Mesothelial cell of epicardium (in vitro differentiated cells): ENCODE results near the gene IL17RE. TPM values are rescaled to one million over a fixed set of nuclear protein-coding genes. Genes with fewer than 3 reads are reported as not detected.
"Not testable (repeated sequence)": the region's sequence is repeated elsewhere in the genome, so short reads cannot be mapped to it uniquely, and the experiment has no call there.

Source experiments
- DNase-seq, 2 experiments: peaks; one replicate each; pipeline ENCODE4 v3.0.0; 2021; ENCODE audit warnings: low spot score in 2 of 2; ENCODE audit not compliant: unreplicated experiment in 2 of 2
- H3K27ac Mint-ChIP-seq: 2 replicates; pipeline ENCODE4 v1.8.0; 2021; ENCODE audit warnings: mixed read lengths
- H3K27me3 Mint-ChIP-seq: 2 replicates; pipeline ENCODE4 v1.8.0; 2021; ENCODE audit warnings: low read depth, mixed read lengths
- H3K36me3 Mint-ChIP-seq: 2 replicates; pipeline ENCODE4 v1.8.0; 2021; ENCODE audit warnings: mixed read lengths
- H3K4me1 Mint-ChIP-seq: 2 replicates; pipeline ENCODE4 v1.8.0; 2021; ENCODE audit warnings: mixed read lengths
- H3K4me3 Mint-ChIP-seq: 2 replicates; pipeline ENCODE4 v1.8.0; 2021; ENCODE audit warnings: mild to moderate bottlenecking, moderate library complexity, mixed read lengths
- H3K9me3 Mint-ChIP-seq: 2 replicates; pipeline ENCODE4 v1.8.0; 2021; ENCODE audit warnings: mixed read lengths
- CTCF ChIP-seq: fragments of 200-600 bp; sonication (generic); IDR thresholded peaks from one replicate; pipeline ENCODE4 v1.5.0; 2021; ENCODE audit warnings: antibody characterized with exemption; ENCODE audit not compliant: unreplicated experiment
- total RNA-seq: library from RNA; stranded (reverse); gene quantifications from 3 replicates; pipeline ENCODE4 v1.2.1, GENCODE V29; 2021

Gene IL17RE
- total RNA-seq, 1 donor from 2014 or later: 24.1 TPM

GRCh38 chr3:9861626-9862130 lies 41.0 kb upstream of the IL17RE start:
- no peak for TF ChIP-seq CTCF
- Mint-ChIP-seq H3K4me3 (no peak overlapping the region), H3K27me3 (no peaks in the 10 kb centered on the region), H3K27ac (peak overlapping the region; percentile 56), H3K36me3 (no peaks in the 10 kb centered on the region), H3K9me3 (no peaks in the 10 kb centered on the region), H3K4me1 (peaks cover 17% of the 10 kb centered on the region)
- DNase-seq: no peak

- Mint-ChIP-seq H3K4me1 (peaks cover 17% of the 10 kb centered on the region), H3K9me3 (no peaks in the 10 kb centered on the region), H3K4me3 (peak overlapping the region; percentile 47), H3K27ac (no peak overlapping the region), H3K27me3 (no peaks in the 10 kb centered on the region), H3K36me3 (no peaks in the 10 kb centered on the region)
- no peak for TF ChIP-seq CTCF
- peak in 1 of 2 experiments; percentile 48 for DNase-seq
Measured at GRCh38 chr3:9862391-9863057, 40.1 kb upstream of the IL17RE start.

- no peaks in the 10 kb centered on the region for H3K36me3 Mint-ChIP-seq
- peaks cover 17% of the 10 kb centered on the region for H3K4me1 Mint-ChIP-seq
- TF ChIP-seq CTCF: no peak
- H3K27me3 Mint-ChIP-seq: no peaks in the 10 kb centered on the region
- peak overlapping the region; percentile 28 for H3K4me3 Mint-ChIP-seq
- H3K9me3 Mint-ChIP-seq: no peaks in the 10 kb centered on the region
- no peak for DNase-seq
- no peak overlapping the region for H3K27ac Mint-ChIP-seq
Measured at GRCh38 chr3:9863058-9863772, 39.4 kb upstream of the IL17RE start.

GRCh38 chr3:9864200-9864927 lies 38.3 kb upstream of the IL17RE start:
- H3K9me3 Mint-ChIP-seq: no peaks in the 10 kb centered on the region
- DNase-seq: peak; percentile 47 to 77
- no peaks in the 10 kb centered on the region for H3K27me3 Mint-ChIP-seq
- no peaks in the 10 kb centered on the region for H3K36me3 Mint-ChIP-seq
- H3K4me3 Mint-ChIP-seq: no peak overlapping the region
- H3K27ac Mint-ChIP-seq: peak overlapping the region; percentile 92
- H3K4me1 Mint-ChIP-seq: peaks cover 17% of the 10 kb centered on the region
- no peak for TF ChIP-seq CTCF

- H3K27me3 Mint-ChIP-seq: not testable (repeated sequence)
Measured at GRCh38 chr3:9865125-9865637, 37.5 kb upstream of the IL17RE start.

More at GRCh38 chr3:9865125-9865637, 37.5 kb upstream of the IL17RE start:
- H3K4me3 Mint-ChIP-seq, H3K9me3 Mint-ChIP-seq, DNase-seq, H3K27ac Mint-ChIP-seq, H3K36me3 Mint-ChIP-seq: not testable (repeated sequence)
- peaks cover 17% of the 10 kb centered on the region for H3K4me1 Mint-ChIP-seq
